DMS114 treated with DMSO at 0.1 percent for 48 hours (cell line): ENCODE data around the gene ERCC8.

Experiments used
- DNase-seq: peaks from one replicate; lab custom pipeline; 2025; ENCODE audit not compliant: unreplicated experiment; lab: John Stamatoyannopoulos, UW

ERCC8 gene

GRCh38 chr5:60841361-60841760, 103.5 kb downstream of the ERCC8 start:
- DNase-seq, result no peak

- no peak for DNase-seq
Measured at GRCh38 chr5:60836131-60836530, 108.7 kb downstream of the ERCC8 start.

GRCh38 chr5:60835554-60835953, 109.3 kb downstream of the ERCC8 start:
- DNase-seq, result no peak

GRCh38 chr5:60833520-60833919, 111.3 kb downstream of the ERCC8 start:
- no peak for DNase-seq

- DNase-seq, result no peak
Measured at GRCh38 chr5:60830581-60831127, 114.2 kb downstream of the ERCC8 start.

GRCh38 chr5:60829490-60830266, 115.2 kb downstream of the ERCC8 start:
- no peak for DNase-seq

- no peak for DNase-seq
Measured at GRCh38 chr5:60827201-60827600, 117.7 kb downstream of the ERCC8 start.

- no peak for DNase-seq
Measured at GRCh38 chr5:60826653-60827052, 118.2 kb downstream of the ERCC8 start.
